ENCODE measurements around the gene PRRT1B.

GRCh38 chr9:131587331-131587730, 42.0 kb downstream of the PRRT1B start:
- TF ChIP-seq, protein P1, sequence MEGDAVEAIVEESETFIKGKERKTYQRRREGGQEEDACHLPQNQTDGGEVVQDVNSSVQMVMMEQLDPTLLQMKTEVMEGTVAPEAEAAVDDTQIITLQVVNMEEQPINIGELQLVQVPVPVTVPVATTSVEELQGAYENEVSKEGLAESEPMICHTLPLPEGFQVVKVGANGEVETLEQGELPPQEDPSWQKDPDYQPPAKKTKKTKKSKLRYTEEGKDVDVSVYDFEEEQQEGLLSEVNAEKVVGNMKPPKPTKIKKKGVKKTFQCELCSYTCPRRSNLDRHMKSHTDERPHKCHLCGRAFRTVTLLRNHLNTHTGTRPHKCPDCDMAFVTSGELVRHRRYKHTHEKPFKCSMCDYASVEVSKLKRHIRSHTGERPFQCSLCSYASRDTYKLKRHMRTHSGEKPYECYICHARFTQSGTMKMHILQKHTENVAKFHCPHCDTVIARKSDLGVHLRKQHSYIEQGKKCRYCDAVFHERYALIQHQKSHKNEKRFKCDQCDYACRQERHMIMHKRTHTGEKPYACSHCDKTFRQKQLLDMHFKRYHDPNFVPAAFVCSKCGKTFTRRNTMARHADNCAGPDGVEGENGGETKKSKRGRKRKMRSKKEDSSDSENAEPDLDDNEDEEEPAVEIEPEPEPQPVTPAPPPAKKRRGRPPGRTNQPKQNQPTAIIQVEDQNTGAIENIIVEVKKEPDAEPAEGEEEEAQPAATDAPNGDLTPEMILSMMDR (IDR thresholded peaks at IDR 0.05; ENCODE audit: low read length) = no peak
- no peak for TF ChIP-seq EZH2phosphoT487 (IDR thresholded peaks at IDR 0.05; ENCODE audit: low read length)
- no peak for TF ChIP-seq EZH2 (optimal IDR thresholded peaks at IDR 0.05; ENCODE audit: low read depth, low read length)
